Head of caudate nucleus (tissue), 42 donors: Measurements from ENCODE around the gene POU3F1.
"Not testable (repeated sequence)": the region's sequence is repeated elsewhere in the genome, so short reads cannot be mapped to it uniquely, and the experiment has no call there.

ENCODE experiments used
- DNase-seq, 42 donors: peaks; one replicate each; pipeline versions ENCODE4 v3.0.0 to v3.0.0-alpha.2; 2020 to 2021; ENCODE audit warnings: mixed read lengths in 7 of 42
- intact Hi-C: fragments of 100-400 bp; cut with DNase I; formaldehyde crosslinking; loops from one replicate; pipeline ENCODE4 v1.15.0; 2022

POU3F1 gene

GRCh38 chr1:38032992-38033391, 13.6 kb downstream of the POU3F1 start:
- DNase-seq, intact Hi-C loops: not testable (repeated sequence)

- DNase-seq, result no peak
- intact Hi-C loops, result no loop called here
Observed at GRCh38 chr1:38031513-38031866, 15.1 kb downstream of the POU3F1 start.

- DNase-seq, result no peak
- intact Hi-C loops, result no loop called here
Observed at GRCh38 chr1:38030596-38031512, 15.7 kb downstream of the POU3F1 start.

GRCh38 chr1:38029685-38030511, 16.7 kb downstream of the POU3F1 start:
- intact Hi-C loops, result loop anchor here (10.0 kb wide), 1 partner anchor 805 kb away; no protein-coding TSS in a partner anchor
- DNase-seq, result peak in 16 of 42 donors; percentile 27 to 73 (median 50)

- DNase-seq, result peak in 9 of 42 donors; percentile 16 to 62 (median 55)
- intact Hi-C loops, result loop anchor here (10.0 kb wide), 1 partner anchor 806 kb away; no protein-coding TSS in a partner anchor
Observed at GRCh38 chr1:38029081-38029681, 17.4 kb downstream of the POU3F1 start.

GRCh38 chr1:38028671-38029070, 17.9 kb downstream of the POU3F1 start:
- DNase-seq, result no peak
- intact Hi-C loops, result loop anchor here (10.0 kb wide), 1 partner anchor 806 kb away; no protein-coding TSS in a partner anchor

- no peak for DNase-seq
- intact Hi-C loops, result loop anchor here (10.0 kb wide), 1 partner anchor 807 kb away; no protein-coding TSS in a partner anchor
Observed at GRCh38 chr1:38028105-38028591, 18.4 kb downstream of the POU3F1 start.

GRCh38 chr1:38027201-38028104, 19.1 kb downstream of the POU3F1 start:
- intact Hi-C loops, result loop anchor here (10.0 kb wide), 1 partner anchor 807 kb away; no protein-coding TSS in a partner anchor
- DNase-seq, result peak in 7 of 42 donors; percentile 38 to 60 (median 49)

GRCh38 chr1:38026592-38027200, 19.9 kb downstream of the POU3F1 start:
- peak in 39 of 42 donors; percentile 61 to 88 (median 79) for DNase-seq
- intact Hi-C loops, result loop anchor here (10.0 kb wide), 1 partner anchor 808 kb away; no protein-coding TSS in a partner anchor

- DNase-seq, result no peak
- intact Hi-C loops, result loop anchor here (10.0 kb wide), 1 partner anchor 809 kb away; no protein-coding TSS in a partner anchor
Observed at GRCh38 chr1:38025664-38026063, 20.9 kb downstream of the POU3F1 start.

- intact Hi-C loops, result loop anchor here (10.0 kb wide), 1 partner anchor 810 kb away; no protein-coding TSS in a partner anchor
- DNase-seq, result no peak
Observed at GRCh38 chr1:38025233-38025632, 21.4 kb downstream of the POU3F1 start.

GRCh38 chr1:38022810-38023209, 23.8 kb downstream of the POU3F1 start:
- DNase-seq, result no peak
- intact Hi-C loops, result loop anchor here (10.0 kb wide), 1 partner anchor 812 kb away; no protein-coding TSS in a partner anchor

- DNase-seq, result no peak
- intact Hi-C loops, result loop anchor here (10.0 kb wide), 1 partner anchor 813 kb away; no protein-coding TSS in a partner anchor
Observed at GRCh38 chr1:38021969-38022368, 24.6 kb downstream of the POU3F1 start.

- intact Hi-C loops, result loop anchor here (10.0 kb wide), 1 partner anchor 814 kb away; no protein-coding TSS in a partner anchor
- no peak for DNase-seq
Observed at GRCh38 chr1:38020396-38020795, 26.2 kb downstream of the POU3F1 start.

- intact Hi-C loops, result no loop called here
- no peak for DNase-seq
Observed at GRCh38 chr1:38018864-38019343, 27.7 kb downstream of the POU3F1 start.

GRCh38 chr1:38015978-38016725, 30.4 kb downstream of the POU3F1 start:
- intact Hi-C loops, result no loop called here
- no peak for DNase-seq
